C4-2B (cell line): ENCODE data around the gene MRPS10.

Experiments used
- CTCF ChIP-seq: fragments of 450-650 bp; conservative IDR thresholded peaks from 2 replicates; pipeline ENCODE4 v1.5.1; 2017; ENCODE audit warnings: mild to moderate bottlenecking
- ZFX ChIP-seq: fragments of 450-650 bp; IDR thresholded peaks from 2 replicates; pipeline ENCODE4 v1.6.1; 2017

- TF ChIP-seq CTCF (no peak), ZFX (no peak)
Measured at GRCh38 chr6:42204768-42205282, 12.8 kb downstream of the MRPS10 start.
